IPS-15b (cell line): ENCODE measurements around the gene RAB11FIP4.
"Not testable (repeated sequence)": the region's sequence is repeated elsewhere in the genome, so short reads cannot be mapped to it uniquely, and the experiment has no call there.

ENCODE experiments used
- H3K27me3 ChIP-seq: one replicate; pipeline ENCODE4 v1.6.1; 2013; ENCODE audit warnings: low read length; ENCODE audit not compliant: control insufficient read depth, insufficient read depth
- H3K36me3 ChIP-seq: one replicate; pipeline ENCODE4 v1.6.1; 2013; ENCODE audit warnings: low read length; ENCODE audit not compliant: control insufficient read depth, insufficient read depth
- H3K4me1 ChIP-seq: one replicate; pipeline ENCODE4 v1.6.1; 2013; ENCODE audit warnings: mild to moderate bottlenecking, low read length; ENCODE audit not compliant: control insufficient read depth, insufficient read depth
- H3K4me3 ChIP-seq: one replicate; pipeline ENCODE4 v1.5.1; 2013; ENCODE audit warnings: low read depth, low read length
- H3K9ac ChIP-seq: one replicate; pipeline ENCODE4 v1.6.1; 2013; ENCODE audit warnings: low read depth, mild to moderate bottlenecking, low read length
- H3K9me3 ChIP-seq: one replicate; pipeline ENCODE4 v1.6.1; 2013; ENCODE audit warnings: mild to moderate bottlenecking, low read length; ENCODE audit not compliant: control insufficient read depth, insufficient read depth

The RAB11FIP4 gene

DNA sequence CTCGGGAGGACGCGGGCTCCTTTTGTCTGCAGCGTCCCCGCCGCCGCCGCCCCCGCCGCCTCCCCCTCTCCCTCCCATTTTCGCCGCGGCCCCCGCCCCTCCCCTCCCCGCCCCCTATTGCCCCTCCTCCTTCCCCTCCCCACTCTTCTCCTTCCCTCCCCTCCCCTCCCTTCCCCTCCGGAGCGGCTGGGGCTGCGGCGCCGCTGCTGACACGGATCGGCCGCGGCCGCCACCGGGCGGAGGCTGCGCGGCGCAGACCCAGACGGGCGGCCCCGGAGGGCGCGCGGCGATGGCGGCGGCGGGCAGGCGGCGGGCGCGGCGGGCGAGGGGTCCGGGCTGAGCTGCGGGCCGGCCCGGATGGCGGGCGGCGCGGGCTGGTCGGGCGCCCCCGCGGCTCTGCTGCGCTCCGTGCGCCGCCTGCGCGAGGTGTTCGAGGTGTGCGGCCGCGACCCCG lies at the start of gene RAB11FIP4:
Gene RAB11FIP4 (plus strand): TSS at position 180 of the 454 bp plus-strand sequence. CDS start 178 bp downstream, at position 358.
- no peak within 1 kb of the TSS for H3K9ac ChIP-seq
- peaks cover 24% of the 10 kb centered on the region for H3K27me3 ChIP-seq
- peaks cover 4% of the 10 kb centered on the region for H3K4me1 ChIP-seq
- no peaks in the 10 kb centered on the region for H3K36me3 ChIP-seq
- H3K4me3 ChIP-seq = peak within 1 kb of the TSS; percentile 65
- H3K9me3 ChIP-seq = no peaks in the 10 kb centered on the region

DNA sequence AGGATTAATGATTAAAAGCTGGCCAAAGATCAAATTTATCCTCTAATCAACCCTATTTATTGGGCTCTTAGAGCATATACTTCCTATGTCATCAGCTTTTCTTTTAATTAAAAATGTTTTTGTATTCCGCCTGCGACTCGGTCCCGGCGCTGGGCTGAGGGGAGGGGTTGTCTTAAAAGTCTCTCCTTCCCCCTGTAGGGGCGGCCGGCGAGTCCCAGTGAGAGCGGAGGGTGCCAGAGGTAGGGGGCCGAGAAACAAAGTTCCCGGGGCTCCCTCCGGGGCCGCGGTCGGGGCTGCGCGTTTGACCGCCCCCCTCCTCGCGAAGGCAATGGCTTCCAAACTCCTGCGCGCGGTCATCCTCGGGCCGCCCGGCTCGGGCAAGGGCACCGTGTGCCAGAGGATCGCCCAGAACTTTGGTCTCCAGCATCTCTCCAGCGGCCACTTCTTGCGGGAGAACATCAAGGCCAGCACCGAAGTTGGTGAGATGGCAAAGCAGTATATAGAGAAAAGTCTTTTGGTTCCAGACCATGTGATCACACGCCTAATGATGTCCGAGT lies 46.2 kb upstream of the RAB11FIP4 start:
- not testable (repeated sequence) for H3K4me3 ChIP-seq, H3K4me1 ChIP-seq, H3K9me3 ChIP-seq, H3K27me3 ChIP-seq, H3K36me3 ChIP-seq, H3K9ac ChIP-seq

GRCh38 chr17:31349454-31349853 lies 42.0 kb upstream of the RAB11FIP4 start:
- Histone ChIP-seq H3K4me1 (no peaks in the 10 kb centered on the region), H3K9ac (no peak overlapping the region), H3K27me3 (no peaks in the 10 kb centered on the region), H3K4me3 (no peak overlapping the region), H3K36me3 (no peaks in the 10 kb centered on the region), H3K9me3 (no peaks in the 10 kb centered on the region)

GRCh38 chr17:31355935-31356334 lies 35.5 kb upstream of the RAB11FIP4 start:
- H3K9ac ChIP-seq = no peak overlapping the region
- no peaks in the 10 kb centered on the region for H3K36me3 ChIP-seq
- H3K27me3 ChIP-seq = no peaks in the 10 kb centered on the region
- no peaks in the 10 kb centered on the region for H3K4me1 ChIP-seq
- no peaks in the 10 kb centered on the region for H3K9me3 ChIP-seq
- H3K4me3 ChIP-seq = no peak overlapping the region

DNA sequence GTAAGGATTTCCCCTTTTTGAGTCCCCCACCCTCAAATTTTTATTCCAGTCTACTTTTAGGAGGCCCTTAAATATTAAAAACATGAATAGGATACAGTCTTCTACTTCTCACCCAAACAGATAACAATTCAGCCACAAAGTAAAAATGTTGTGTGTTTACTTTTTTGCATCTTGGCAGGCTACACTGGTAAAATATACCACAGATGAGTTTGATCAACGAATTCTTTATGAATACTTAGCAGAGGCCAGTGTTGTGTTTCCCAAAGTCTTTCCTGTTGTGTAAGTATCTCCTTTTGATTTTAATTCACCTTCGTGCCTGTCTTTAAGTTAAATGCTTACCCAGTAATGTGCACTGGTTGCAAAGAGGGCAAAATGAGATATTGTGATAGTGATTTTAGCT lies 34.4 kb upstream of the RAB11FIP4 start:
- Histone ChIP-seq H3K4me3 (no peak overlapping the region), H3K9me3 (no peaks in the 10 kb centered on the region), H3K27me3 (no peaks in the 10 kb centered on the region), H3K36me3 (no peaks in the 10 kb centered on the region), H3K4me1 (no peaks in the 10 kb centered on the region), H3K9ac (no peak overlapping the region)

DNA sequence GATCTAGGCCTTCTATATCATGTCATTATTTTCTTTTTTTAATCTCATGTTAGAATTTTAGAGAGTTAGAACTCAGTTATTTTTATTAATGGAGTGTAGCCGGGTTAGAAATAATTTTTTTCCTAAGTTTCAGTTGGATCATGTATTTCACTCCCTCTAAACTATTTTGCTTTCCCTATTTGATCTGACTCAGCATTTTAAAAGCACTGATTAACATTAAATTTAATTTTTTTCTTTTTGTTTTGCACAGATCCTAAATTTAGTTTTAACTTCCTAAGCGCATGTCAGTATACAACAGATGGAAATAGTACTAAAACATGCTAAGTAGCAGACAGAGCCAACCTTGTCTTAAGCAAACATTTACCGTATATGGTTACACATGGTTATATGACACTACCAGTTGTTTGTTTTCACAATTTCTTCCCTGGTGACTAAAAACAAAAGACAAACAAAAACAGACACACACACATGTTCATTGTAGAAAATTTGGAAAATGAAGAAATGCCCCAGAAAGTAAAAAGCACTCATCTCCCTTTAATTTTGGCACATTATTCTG lies 33.6 kb upstream of the RAB11FIP4 start:
- H3K4me1 ChIP-seq = no peaks in the 10 kb centered on the region
- H3K9ac ChIP-seq = no peak overlapping the region
- H3K36me3 ChIP-seq = no peaks in the 10 kb centered on the region
- H3K9me3 ChIP-seq = no peaks in the 10 kb centered on the region
- no peak overlapping the region for H3K4me3 ChIP-seq
- H3K27me3 ChIP-seq = no peaks in the 10 kb centered on the region

DNA sequence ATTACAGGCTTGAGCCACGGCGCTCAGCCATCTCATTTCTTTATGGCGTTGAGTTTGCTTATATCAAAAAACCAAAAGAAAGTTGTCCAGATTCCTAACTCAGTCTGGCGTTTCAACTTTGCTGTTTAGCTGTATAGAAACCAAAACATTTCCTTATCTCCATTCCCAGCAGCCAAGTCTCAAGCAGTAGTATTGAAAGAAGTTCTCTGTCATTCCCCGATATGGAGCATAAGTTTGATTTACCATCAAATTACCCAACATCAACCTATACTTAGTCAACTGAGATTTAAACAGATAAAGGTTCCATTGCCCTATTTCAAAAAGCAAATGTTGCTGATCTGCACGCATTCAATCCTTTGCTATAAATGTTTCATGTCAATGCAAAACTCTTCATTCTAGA lies 27.5 kb upstream of the RAB11FIP4 start:
- H3K27me3 ChIP-seq = no peaks in the 10 kb centered on the region
- no peak overlapping the region for H3K9ac ChIP-seq
- H3K4me3 ChIP-seq = no peak overlapping the region
- no peaks in the 10 kb centered on the region for H3K9me3 ChIP-seq
- H3K36me3 ChIP-seq = no peaks in the 10 kb centered on the region
- H3K4me1 ChIP-seq = no peaks in the 10 kb centered on the region

DNA sequence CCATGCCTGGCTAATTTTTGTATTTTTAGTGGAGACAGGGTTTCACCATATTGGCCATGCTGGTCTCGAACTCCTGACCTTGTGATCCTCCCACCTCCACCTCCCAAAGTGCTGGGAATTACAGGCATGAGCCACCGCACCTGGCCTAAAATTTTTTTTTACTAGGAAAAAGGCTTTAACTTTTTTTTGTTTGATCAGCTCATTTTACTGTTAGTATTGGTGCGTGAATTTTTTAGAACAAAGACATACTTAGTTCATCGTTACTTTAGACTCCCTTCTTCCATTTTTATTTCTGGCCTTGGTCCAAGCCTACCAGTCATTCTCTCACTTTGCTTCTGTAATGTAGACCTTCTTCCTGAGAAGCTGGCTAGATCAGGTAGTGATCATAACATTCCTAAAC lies 25.4 kb upstream of the RAB11FIP4 start:
- H3K36me3 ChIP-seq = no peaks in the 10 kb centered on the region
- no peak overlapping the region for H3K9ac ChIP-seq
- H3K4me1 ChIP-seq = no peaks in the 10 kb centered on the region
- H3K4me3 ChIP-seq = no peak overlapping the region
- no peaks in the 10 kb centered on the region for H3K9me3 ChIP-seq
- H3K27me3 ChIP-seq = no peaks in the 10 kb centered on the region

- Histone ChIP-seq H3K9me3 (no peaks in the 10 kb centered on the region), H3K4me1 (no peaks in the 10 kb centered on the region), H3K36me3 (no peaks in the 10 kb centered on the region), H3K4me3 (no peak overlapping the region), H3K27me3 (no peaks in the 10 kb centered on the region), H3K9ac (no peak overlapping the region)
These were observed 22.2 kb upstream of the RAB11FIP4 start for GRCh38 chr17:31369266-31369665.

DNA sequence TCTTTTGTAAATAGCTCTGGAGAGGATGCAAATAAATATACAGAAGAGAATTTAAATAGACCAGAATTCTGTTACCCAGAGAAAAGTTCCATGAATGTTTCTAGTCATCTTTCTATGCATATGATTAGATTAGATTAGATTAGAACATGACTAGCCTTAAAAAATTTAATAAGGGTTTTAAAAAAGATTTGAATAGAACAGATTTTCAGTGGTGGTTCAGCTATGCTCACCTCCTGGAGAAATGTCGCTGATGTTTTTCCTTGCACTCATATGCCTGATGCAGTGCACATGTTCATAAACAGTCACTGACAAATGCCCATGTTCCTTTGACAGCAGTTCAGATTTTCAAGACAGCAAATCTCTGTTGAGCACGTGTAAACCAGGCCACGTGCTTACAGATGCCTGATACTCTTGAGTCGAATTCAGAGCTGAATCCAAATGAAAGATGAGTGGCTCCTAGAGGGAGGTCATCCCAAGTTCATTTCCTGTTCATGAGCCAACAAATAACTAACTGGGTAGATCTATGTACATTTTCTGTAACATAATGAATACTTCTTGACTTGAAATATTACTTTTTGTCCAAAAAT lies 19.9 kb upstream of the RAB11FIP4 start:
- H3K9me3 ChIP-seq = no peaks in the 10 kb centered on the region
- H3K4me3 ChIP-seq = no peak overlapping the region
- H3K27me3 ChIP-seq = no peaks in the 10 kb centered on the region
- H3K36me3 ChIP-seq = no peaks in the 10 kb centered on the region
- H3K4me1 ChIP-seq = peaks cover under 1% of the 10 kb centered on the region
- H3K9ac ChIP-seq = no peak overlapping the region

DNA sequence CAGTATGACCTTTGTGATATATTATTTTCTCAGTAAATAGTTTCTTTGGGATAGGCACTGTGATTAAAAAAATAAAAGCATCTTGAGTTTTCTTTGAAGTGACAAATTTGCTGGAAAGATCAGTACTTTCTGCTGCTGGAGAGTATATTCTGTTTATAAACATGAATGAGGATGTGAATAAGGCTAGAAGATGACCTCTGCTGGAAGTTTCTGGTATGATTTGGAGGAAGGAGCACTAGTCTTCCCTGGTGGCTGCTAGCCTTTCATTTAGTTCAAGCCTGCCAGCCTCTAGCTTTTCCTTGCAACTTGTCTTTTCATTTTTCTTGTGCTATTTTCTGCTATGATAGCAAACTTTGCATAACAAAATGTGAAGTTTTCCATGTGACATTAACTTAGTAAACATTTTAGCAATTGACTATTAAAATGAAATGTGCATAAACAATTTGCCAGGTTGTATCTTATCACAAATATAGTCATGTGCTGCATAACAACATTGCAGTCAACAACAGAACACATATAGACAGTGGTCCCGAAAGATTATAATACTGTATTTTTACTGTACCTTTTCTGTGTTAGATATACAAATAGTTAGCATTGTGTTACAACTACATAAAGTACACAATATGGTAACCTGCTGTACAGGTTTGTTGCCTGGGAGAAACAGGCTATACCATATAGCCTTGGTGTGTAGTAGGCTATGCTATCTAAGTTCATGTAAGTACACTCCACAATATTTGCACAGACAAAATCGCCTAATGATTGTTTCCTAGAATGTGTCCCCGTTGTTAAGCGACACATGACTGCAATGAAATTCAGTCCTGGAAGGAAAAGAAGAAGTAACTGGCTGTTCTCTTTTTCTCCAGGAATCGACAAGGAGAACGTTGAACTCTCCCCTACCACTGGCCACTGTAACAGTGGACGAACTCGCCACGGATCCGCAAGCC lies 18.1 kb upstream of the RAB11FIP4 start:
- H3K36me3 ChIP-seq = no peaks in the 10 kb centered on the region
- no peak overlapping the region for H3K4me3 ChIP-seq
- H3K9me3 ChIP-seq = no peaks in the 10 kb centered on the region
- no peak overlapping the region for H3K9ac ChIP-seq
- H3K4me1 ChIP-seq = peaks cover 6% of the 10 kb centered on the region
- H3K27me3 ChIP-seq = no peaks in the 10 kb centered on the region
